ENCODE measurements around the gene MRS2. TPM values are rescaled to one million over a fixed set of nuclear protein-coding genes. Genes with fewer than 3 reads are reported as not detected.

The MRS2 gene
- total RNA-seq, 1 experiment from 2014 or later = 49.7 TPM

GRCh38 chr6:24394061-24394779 lies 8.5 kb upstream of the MRS2 start:
- Histone ChIP-seq H4K20me1 (ENCODE audit: insufficient read depth) (no peaks in the 10 kb centered on the region), H3K27me3 (ENCODE audit: insufficient read depth, low read depth) (no peaks in the 10 kb centered on the region), H2AFZ (no peak overlapping the region), H3K9me3 (ENCODE audit: insufficient read depth, low read depth) (peaks cover 7% of the 10 kb centered on the region; the same call in 1 of the 2 replicates), H3K36me3 (ENCODE audit: low read depth) (no peaks in the 10 kb centered on the region), H3K4me2 (peak overlapping the region; percentile 62; the same call in 1 of the 2 replicates), H3K27ac (no peak overlapping the region; the same call in 1 of the 2 replicates), H3K4me3 (no peak overlapping the region), H3K9me2 (ENCODE audit: insufficient read depth) (no peaks in the 10 kb centered on the region), H3F3A (ENCODE audit: insufficient read depth, low read depth) (no peaks in the 10 kb centered on the region), H3K4me1 (replicated peaks; ENCODE audit: insufficient read depth) (peaks cover 12% of the 10 kb centered on the region), H3K79me2 (ENCODE audit: low read depth) (no peaks in the 10 kb centered on the region)
- CTCF ChIA-PET = interaction anchor here (0.6 kb wide), 1 partner anchor 186 kb away, joined by 3 read pairs; no protein-coding TSS in a partner anchor
- intact Hi-C loops (cut with micrococcal nuclease; ENCODE audit: unreplicated experiment) = no loop called here
- no peak for DNase-seq
- TF ChIP-seq CTCF (conservative IDR thresholded peaks at IDR 0.05) = no peak
- TF ChIP-seq EZH2 (IDR thresholded peaks at IDR 0.05; ENCODE audit: low read depth) = no peak
- no TSS peak for BruUV-seq (replicated peaks)
- POLR2A ChIA-PET (ENCODE audit: unreplicated experiment) = no interaction called here

- ChIA-PET CTCF (interaction anchor here (0.6 kb wide), 1 partner anchor 187 kb away, joined by 3 read pairs; no protein-coding TSS in a partner anchor), POLR2A (ENCODE audit: unreplicated experiment) (no interaction called here)
- TF ChIP-seq EZH2 (IDR thresholded peaks at IDR 0.05; ENCODE audit: low read depth) (no peak), CTCF (conservative IDR thresholded peaks at IDR 0.05) (no peak)
- Histone ChIP-seq H3K4me2 (peak overlapping the region; percentile 62), H4K20me1 (ENCODE audit: insufficient read depth) (no peaks in the 10 kb centered on the region), H3K36me3 (ENCODE audit: low read depth) (no peaks in the 10 kb centered on the region), H3K9me3 (ENCODE audit: insufficient read depth, low read depth) (peaks cover 7% of the 10 kb centered on the region; the same call in 1 of the 2 replicates), H3K9me2 (ENCODE audit: insufficient read depth) (no peaks in the 10 kb centered on the region), H2AFZ (peak overlapping the region; percentile 33; the same call in 1 of the 2 replicates), H3K27ac (peak overlapping the region; percentile 54), H3K4me1 (replicated peaks; ENCODE audit: insufficient read depth) (peaks cover 12% of the 10 kb centered on the region), H3K27me3 (ENCODE audit: insufficient read depth, low read depth) (no peaks in the 10 kb centered on the region), H3K4me3 (no peak overlapping the region), H3F3A (ENCODE audit: insufficient read depth, low read depth) (no peaks in the 10 kb centered on the region), H3K79me2 (ENCODE audit: low read depth) (no peaks in the 10 kb centered on the region)
- intact Hi-C loops (cut with micrococcal nuclease; ENCODE audit: unreplicated experiment) = no loop called here
- BruUV-seq (replicated peaks) = no TSS peak
- DNase-seq = peak in 1 of 2 experiments; percentile 88
These were observed 7.8 kb upstream of the MRS2 start for GRCh38 chr6:24394780-24395437.

GRCh38 chr6:24396824-24397223 lies 5.9 kb upstream of the MRS2 start:
- Histone ChIP-seq H3F3A (ENCODE audit: insufficient read depth, low read depth) (no peaks in the 10 kb centered on the region; the same call in 1 of the 2 replicates), H3K4me3 (no peak overlapping the region), H3K9me2 (ENCODE audit: insufficient read depth) (no peaks in the 10 kb centered on the region), H3K27me3 (ENCODE audit: insufficient read depth, low read depth) (no peaks in the 10 kb centered on the region), H3K79me2 (ENCODE audit: low read depth) (no peaks in the 10 kb centered on the region), H3K9me3 (ENCODE audit: insufficient read depth, low read depth) (peaks cover 7% of the 10 kb centered on the region; the same call in 1 of the 2 replicates), H2AFZ (no peak overlapping the region), H3K4me1 (replicated peaks; ENCODE audit: insufficient read depth) (peaks cover 18% of the 10 kb centered on the region), H4K20me1 (ENCODE audit: insufficient read depth) (no peaks in the 10 kb centered on the region), H3K27ac (no peak overlapping the region), H3K4me2 (no peak overlapping the region), H3K36me3 (ENCODE audit: low read depth) (no peaks in the 10 kb centered on the region)
- BruUV-seq (replicated peaks) = no TSS peak
- POLR2A ChIA-PET (ENCODE audit: unreplicated experiment) = no interaction called here
- intact Hi-C loops (cut with micrococcal nuclease; ENCODE audit: unreplicated experiment) = no loop called here
- DNase-seq = no peak
- CTCF ChIA-PET = no interaction called here
- TF ChIP-seq CTCF (conservative IDR thresholded peaks at IDR 0.05) = no peak
- no peak for TF ChIP-seq EZH2 (IDR thresholded peaks at IDR 0.05; ENCODE audit: low read depth)
